Renal cortical epithelial cell (primary cell): Measurements from ENCODE around the gene SLC35A4. TPM values are rescaled to one million over a fixed set of nuclear protein-coding genes. Genes with fewer than 3 reads are reported as not detected.
A peak's percentile ranks its signal among the peaks of the same experiment; 100 is the strongest.

Experiments used
- DNase-seq: peaks from one replicate; pipeline ENCODE4 v3.0.0-alpha.2; 2011; ENCODE audit warnings: low read depth
- total RNA-seq: library from RNA; depleted of rRNA; stranded (reverse); fragments of >200 nt; gene quantifications from 2 replicates; pipeline ENCODE4 v1.2.3, GENCODE V29; 2014

The SLC35A4 gene, protein sequence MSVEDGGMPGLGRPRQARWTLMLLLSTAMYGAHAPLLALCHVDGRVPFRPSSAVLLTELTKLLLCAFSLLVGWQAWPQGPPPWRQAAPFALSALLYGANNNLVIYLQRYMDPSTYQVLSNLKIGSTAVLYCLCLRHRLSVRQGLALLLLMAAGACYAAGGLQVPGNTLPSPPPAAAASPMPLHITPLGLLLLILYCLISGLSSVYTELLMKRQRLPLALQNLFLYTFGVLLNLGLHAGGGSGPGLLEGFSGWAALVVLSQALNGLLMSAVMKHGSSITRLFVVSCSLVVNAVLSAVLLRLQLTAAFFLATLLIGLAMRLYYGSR
- 28.7 and 85.2 TPM in 2 replicates for total RNA-seq

DNA sequence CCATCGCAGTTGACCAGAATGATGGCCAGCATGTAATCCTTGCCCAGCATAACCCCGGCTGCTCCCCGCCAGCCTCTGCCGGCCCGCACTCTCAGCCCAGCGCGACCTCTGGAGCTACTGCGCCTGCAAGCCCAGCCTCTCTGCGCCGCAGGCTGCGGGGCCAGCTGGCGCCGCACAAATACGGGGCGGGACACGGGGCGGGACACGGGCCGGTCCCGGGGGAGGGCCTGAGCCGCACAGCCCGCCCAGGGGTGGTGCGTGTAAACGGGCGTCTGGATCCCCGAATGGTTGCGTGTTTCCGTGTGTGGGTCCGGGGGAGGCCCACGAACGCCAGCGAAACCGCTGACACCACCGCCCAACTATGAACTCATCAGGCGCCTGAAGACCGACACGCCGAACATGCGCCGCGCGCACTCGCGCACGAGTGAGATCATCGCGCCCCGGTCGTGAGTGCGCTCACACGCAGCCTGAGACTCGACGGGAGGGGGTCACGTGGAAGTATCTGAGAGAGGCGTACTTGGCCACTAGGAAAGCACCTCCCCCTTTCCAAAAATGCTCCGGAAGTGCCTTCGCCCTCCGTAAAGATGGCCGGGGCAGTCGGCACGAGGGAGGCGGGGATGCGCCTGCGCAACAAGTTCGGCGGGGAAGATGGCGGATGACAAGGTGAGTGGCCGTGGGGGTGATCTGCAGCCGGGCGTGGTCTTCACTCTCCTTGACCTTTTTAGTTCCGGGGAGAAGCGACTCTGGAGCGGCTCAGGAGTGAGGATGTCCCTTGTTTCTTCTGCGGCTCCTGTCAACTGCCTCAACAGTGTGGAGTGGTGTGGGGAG, at the start of gene SLC35A4, which contains the start of gene APBB3:
Gene SLC35A4, plus strand, starts transcription at position 633 of the 828 bp plus-strand sequence. CDS start 2,342 bp downstream, outside the sequence.
Gene APBB3, minus strand, starts transcription at position 403 of the 828 bp plus-strand sequence. Its CDS starts 353 bp downstream, at position 50.
- DNase-seq: peak; percentile 96

DNA sequence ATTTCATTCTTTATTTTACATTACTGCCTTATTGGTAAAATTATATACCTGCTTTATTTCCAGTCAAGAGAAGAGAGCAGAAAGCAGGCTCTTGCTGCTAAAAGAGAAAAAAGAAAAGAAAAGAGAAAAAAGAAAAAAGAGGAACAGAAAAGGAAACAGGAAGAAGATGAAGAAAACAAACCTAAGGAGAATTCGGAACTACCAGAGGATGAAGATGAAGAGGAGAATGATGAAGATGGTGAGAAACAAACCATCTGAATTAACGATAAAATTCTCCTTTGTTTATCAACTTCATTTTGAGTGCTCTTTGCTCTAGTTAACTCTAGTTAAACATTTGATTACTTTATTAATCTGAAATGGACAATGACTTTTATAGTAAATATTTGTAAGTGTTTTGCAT, 40.6 kb upstream of the SLC35A4 start:
- DNase-seq: no peak

DNA sequence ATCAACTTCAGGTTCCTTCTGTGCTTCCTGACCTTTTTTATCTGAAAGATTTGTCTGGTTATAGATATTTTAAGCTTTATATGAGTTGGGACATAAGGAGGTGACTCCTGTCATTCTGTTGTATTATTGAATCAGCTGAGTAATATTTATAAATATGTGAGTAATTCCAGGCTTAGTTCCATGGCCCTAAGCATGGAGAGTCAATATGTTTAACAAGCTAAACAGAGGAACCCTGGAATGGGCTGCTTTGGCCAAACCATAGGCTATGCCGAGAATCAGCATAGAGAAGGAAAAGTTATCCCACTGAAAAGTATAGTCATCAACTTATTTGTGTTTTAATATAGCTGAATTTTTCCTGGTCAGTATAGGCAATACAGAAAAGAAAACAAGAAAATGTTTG, 24.4 kb upstream of the SLC35A4 start:
- no peak for DNase-seq

DNA sequence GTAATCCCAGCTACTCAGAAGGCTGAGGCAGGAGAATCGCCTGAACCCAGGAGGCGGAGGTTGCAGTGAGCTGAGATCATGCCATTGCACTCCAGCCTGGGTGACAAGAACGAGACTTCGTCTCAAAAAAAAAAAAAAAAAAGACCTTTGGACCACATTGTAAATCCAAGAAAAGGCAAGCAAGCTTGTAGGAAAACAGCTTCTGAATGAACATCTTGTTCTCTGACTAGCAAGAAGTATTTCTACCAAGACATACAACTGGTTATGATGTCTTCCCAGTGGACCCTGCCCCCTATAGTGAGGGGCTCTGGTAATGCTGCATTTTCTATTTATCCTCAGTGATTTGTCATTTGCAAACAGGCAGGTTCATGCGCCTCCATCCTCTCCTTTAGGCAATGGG, 21.7 kb upstream of the SLC35A4 start:
- DNase-seq: no peak

DNA sequence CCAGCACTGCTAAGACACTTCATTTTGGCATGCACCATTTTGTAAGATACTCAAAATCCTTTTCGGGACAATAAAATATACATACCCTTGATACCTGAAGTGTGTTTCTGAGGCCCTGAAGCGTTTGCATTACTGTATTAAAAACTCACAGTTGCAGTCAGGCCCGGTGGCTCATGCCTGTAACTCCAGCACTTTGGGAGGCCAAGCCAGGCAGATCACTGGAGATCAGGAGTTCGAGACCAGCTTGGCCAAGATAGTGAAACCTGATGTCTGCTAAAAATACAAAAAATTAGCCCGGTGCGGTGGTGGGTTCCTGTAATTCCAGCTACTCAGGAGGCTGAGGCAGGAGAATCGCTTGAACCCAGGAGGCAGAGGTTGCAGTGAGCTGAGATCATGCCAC, 19.6 kb upstream of the SLC35A4 start:
- no peak for DNase-seq

GRCh38 chr5:140545606-140546005, 19.0 kb upstream of the SLC35A4 start:
- no peak for DNase-seq

GRCh38 chr5:140546851-140547507, 17.6 kb upstream of the SLC35A4 start:
- no peak for DNase-seq

DNA sequence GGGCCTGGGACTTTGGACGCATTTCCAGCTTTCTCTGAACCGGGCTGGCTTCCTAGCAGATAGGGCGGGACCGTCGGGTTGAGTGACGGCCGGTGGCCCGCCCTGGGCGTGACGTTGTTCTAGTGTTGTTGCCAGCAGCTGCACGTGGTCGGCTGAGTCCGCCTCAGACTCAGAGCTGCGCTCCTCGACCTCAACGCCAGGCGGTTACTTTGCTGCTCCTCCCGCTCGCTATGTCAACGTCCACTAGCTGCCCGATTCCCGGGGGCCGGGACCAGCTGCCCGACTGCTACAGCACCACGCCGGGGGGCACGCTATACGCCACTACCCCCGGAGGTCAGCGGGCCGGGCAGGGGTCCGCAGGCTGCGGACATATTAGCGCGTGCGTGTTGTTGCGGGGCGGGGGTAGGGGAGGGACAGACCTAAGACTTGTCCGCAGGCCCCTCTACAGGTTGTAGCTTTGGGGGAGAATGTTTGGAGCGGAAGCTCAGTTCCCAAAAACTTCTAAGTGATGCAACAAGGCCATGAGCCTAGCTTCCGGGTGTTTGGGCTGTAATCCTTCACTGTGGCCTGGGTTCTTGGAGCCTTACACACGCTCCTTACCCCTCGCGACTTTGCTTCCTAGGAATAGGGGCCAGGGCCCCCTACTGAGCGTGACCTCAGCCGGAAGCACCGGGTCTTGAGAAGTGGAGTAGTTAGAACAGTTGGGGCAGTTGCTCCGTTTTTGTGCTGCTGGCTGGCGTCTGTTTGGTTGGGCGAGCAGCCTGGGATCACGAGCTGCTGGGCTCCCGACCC, 16.9 kb upstream of the SLC35A4 start, which contains the start of gene EIF4EBP3:
Gene EIF4EBP3, plus strand, starts transcription at position 155 of the 792 bp plus-strand sequence. Its CDS starts 76 bp downstream, at position 231.
- peak; percentile 92 for DNase-seq

DNA sequence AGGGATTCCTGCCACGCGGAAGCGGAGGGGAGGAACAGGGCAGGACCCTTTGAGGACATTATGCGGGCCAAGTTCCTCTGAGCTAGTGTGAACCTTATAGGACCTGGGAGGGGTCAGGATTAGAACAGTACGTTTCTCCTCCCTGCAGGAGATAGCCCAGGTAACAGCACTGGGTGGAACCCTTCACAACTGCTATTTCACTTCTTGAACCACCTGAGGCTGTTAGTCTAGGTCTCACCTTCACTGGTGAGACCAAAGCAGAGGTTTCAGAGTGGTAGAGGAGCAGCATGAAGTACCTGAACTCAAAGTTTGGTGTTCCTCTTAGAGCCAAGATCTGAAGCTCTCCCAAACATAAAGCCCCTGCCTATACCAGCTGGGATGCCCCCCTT, 16.3 kb upstream of the SLC35A4 start:
- no peak for DNase-seq

- no peak for DNase-seq
These were observed 15.8 kb upstream of the SLC35A4 start for GRCh38 chr5:140548791-140549190.

- no peak for DNase-seq
These were observed 15.1 kb upstream of the SLC35A4 start for GRCh38 chr5:140549237-140550144.

DNA sequence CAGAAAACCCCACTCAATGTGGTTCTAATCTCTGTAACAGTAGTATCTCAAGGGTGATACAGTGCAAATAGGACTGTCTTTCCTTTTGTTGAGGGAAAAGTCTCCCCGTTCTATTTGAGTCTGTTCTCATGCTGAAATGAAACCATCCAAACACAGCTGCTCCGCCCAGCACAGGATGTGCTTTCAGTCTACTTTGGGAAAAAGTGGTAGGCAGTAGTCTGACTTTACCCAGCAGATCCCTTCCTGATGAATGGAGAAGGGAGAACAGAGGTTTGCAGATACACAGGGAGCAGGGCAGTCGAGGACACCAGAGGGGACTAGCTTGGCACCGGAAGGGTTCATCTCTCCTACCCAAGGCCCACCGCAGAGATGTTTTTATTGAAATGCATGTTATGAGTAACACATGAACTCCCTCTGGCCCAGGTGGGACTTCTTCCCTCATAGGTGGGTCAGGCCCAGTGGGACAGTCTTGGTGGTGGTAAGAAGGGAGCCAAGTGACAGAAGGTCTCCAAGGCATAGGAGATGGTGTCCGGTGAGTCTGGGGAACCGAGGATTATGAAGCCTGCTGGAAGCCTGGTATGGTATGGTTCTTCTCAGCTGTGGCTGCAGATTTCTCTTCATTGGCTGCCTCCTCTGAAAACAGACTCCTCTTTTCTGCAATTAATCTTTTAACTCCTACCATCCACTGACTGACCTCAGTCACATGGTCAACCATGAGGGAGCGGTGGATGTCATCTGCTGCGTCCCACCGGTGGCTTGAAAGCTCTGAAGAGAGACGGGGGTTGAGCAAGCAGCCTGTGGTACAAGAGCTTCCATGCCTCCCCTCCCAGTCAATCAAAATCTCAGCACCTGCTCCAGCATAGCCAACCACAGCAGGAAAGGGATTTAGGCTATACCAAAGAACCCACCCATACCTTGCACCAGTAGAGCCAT, 14.2 kb upstream of the SLC35A4 start:
- DNase-seq: no peak

DNA sequence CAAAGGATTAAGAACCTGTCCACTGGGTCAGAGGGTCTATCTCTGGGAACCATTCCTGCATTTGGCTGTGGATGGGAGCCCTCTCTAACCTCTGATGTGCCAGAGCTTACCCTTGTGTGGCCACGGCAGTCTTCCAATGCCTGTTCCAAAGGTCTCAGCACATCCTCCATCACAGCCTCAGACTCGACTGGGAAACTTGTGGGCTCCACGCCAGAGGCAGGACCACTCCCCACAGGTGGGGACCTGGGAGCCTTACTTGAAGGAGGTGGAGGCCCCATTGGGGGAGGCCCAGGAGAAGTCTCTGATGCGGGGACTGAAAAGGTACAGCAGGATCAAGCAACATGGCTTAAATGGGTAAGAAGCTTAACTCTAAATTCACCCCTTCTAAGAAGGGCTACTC, 12.8 kb upstream of the SLC35A4 start:
- DNase-seq: no peak

- DNase-seq: no peak
These were observed 11.0 kb upstream of the SLC35A4 start for GRCh38 chr5:140553657-140554056.

GRCh38 chr5:140554454-140554853, 10.2 kb upstream of the SLC35A4 start:
- peak; percentile 39 for DNase-seq

DNA sequence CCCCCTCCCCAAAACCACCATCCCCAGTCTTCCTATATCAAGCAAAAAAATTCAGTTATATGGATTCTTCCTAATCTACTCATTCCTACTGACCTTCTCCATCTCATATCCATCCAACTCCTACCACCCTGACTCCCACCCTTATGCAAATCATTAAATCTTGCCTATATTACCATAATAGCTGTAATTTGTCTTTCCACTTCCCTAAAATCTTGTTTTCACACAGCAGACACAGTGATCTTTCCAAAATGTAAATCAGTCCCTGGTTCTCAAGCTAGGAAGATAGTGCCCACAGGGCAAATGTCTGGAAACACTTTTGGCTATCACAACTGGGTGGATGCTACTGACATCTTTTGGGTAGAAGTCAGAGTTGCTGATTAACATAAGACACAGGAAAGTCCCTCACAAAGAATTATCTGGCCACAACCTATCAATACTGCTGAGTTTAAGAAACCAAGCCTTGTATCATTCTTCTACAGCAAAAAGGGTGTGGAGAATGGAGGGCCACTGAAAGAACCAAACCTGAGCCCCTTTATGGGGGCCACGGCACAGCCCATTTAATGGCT, 8.8 kb upstream of the SLC35A4 start:
- no peak for DNase-seq

GRCh38 chr5:140556438-140556837, 8.2 kb upstream of the SLC35A4 start:
- no peak for DNase-seq

DNA sequence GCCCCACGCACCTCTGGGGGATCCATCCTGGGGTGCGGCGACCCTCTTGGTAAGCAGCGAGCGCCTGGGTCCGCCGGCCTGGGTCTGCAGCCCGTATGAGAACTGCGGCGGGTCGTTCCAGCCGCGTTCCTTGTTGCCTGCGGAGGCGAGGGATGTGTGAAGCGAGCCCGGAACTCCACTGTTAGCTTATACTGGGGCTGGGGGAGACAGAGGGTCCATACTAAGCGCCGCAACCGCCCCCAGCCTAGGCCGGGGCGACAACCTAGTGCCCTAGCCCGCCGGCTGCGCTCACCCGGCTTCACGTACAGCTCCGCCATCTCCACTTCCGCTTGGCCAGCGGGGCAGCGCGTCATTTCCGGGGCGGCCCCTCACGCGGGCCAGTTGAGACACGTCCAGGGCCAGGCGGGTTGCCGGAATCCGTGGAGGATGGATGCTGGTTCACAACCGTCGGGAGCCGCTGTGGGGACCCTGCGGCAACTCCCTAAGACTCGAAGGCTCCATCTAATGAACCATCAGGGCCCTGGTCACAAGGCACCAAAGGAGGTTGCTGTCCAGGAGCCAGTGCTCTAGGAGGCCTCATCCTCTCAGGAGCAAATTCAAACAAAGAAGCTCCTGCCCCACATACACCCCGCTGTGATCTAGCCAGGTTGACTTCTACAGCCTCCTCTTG, 7.4 kb upstream of the SLC35A4 start, which contains the start of gene SRA1:
Gene SRA1, minus strand, starts transcription at position 338 of the 670 bp plus-strand sequence. Its CDS starts 21 bp downstream, at position 317.
- DNase-seq: peak; percentile 65
